Astrocyte of the spinal cord (primary cell): Measurements from ENCODE around the gene SAT2.
"Not testable (repeated sequence)": the region's sequence is repeated elsewhere in the genome, so short reads cannot be mapped to it uniquely, and the experiment has no call there.

Experiments used
- DNase-seq: peaks from one replicate; pipeline ENCODE4 v3.0.0; 2011; ENCODE audit warnings: low read depth, low spot score
- H3K4me3 ChIP-seq: 2 replicates; pipeline ENCODE4 v1.5.1; 2011; ENCODE audit warnings: low read depth, mild to moderate bottlenecking, low read length, moderate library complexity
- in situ Hi-C: cut with HindIII; loops from 2 replicates; pipeline ENCODE4 v1.10.0; 2017; ENCODE audit warnings: low sequenced_read_pairs
- TF ChIP-seq, protein P1 (sequence below): IDR thresholded peaks from 2 replicates; pipeline ENCODE4 v1.5.1; 2012; ENCODE audit warnings: low read depth, mild to moderate bottlenecking, low read length, inconsistent platforms

SAT2 gene

GRCh38 chr17:7613769-7614424 lies 13.7 kb downstream of the SAT2 start:
- in situ Hi-C loops: no loop called here
- TF ChIP-seq, protein P1, sequence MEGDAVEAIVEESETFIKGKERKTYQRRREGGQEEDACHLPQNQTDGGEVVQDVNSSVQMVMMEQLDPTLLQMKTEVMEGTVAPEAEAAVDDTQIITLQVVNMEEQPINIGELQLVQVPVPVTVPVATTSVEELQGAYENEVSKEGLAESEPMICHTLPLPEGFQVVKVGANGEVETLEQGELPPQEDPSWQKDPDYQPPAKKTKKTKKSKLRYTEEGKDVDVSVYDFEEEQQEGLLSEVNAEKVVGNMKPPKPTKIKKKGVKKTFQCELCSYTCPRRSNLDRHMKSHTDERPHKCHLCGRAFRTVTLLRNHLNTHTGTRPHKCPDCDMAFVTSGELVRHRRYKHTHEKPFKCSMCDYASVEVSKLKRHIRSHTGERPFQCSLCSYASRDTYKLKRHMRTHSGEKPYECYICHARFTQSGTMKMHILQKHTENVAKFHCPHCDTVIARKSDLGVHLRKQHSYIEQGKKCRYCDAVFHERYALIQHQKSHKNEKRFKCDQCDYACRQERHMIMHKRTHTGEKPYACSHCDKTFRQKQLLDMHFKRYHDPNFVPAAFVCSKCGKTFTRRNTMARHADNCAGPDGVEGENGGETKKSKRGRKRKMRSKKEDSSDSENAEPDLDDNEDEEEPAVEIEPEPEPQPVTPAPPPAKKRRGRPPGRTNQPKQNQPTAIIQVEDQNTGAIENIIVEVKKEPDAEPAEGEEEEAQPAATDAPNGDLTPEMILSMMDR: no peak
- DNase-seq: peak; percentile 27

GRCh38 chr17:7612294-7612640 lies 15.4 kb downstream of the SAT2 start:
- peak overlapping the region; percentile 0 for H3K4me3 ChIP-seq
- in situ Hi-C loops: no loop called here
- no peak for DNase-seq
- TF ChIP-seq, protein P1: no peak

More at GRCh38 chr17:7613769-7614424, 13.7 kb downstream of the SAT2 start:
- peak overlapping the region; percentile 89 for H3K4me3 ChIP-seq

DNA sequence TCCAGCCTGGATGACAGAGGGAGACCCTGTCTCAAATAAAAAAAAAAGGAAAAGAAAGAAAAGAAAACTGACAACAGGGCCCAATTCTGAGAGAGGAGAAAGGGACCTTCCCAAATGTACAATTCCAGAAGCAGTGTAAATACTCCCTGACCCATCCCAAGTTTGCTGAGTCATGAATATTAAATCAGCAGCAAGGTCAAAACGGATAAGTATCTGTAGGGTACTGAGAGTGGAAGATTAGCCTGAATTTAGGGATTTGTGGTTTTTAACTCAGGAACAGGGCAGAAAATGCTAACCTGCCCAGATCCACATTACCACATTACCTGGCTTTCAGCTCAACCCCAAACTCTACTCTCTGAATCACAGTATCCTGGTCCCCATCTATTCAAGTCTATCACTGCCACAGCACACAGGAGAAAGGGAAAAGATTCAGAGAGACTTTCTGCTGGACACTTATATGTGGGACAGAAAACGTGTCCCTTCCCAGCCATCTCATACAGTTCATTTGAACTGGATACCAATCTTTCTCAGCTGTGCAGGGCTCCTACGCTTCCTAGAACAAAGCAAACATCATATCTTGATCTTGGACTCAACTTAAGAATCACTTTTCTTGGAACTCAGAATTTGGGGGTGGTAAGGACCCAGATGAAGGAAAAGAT lies 15.9 kb downstream of the SAT2 start:
- TF ChIP-seq, protein P1: no peak
- H3K4me3 ChIP-seq: no peak overlapping the region
- DNase-seq: no peak
- in situ Hi-C loops: no loop called here

DNA sequence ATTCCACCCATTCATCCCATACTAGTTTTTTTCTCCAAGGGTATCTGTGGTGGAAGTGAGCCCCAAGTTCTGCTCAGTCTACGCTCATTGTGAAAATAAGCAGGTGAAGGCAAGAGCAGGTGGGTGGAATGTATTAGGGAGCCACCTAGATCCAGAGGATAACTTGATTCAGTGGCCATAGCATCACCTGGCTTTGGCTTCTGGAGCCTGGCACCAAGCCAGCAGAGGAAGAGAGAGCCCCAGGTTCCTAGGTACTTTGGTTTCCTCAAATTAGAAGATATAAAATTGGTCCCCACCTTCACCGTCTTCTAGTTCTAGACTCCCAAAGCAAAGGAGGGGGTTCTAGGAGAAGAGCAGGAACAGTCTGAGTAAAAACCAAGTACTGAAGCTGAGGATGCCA lies 17.0 kb downstream of the SAT2 start:
- H3K4me3 ChIP-seq: no peak overlapping the region
- in situ Hi-C loops: no loop called here
- DNase-seq: no peak
- TF ChIP-seq, protein P1: no peak

DNA sequence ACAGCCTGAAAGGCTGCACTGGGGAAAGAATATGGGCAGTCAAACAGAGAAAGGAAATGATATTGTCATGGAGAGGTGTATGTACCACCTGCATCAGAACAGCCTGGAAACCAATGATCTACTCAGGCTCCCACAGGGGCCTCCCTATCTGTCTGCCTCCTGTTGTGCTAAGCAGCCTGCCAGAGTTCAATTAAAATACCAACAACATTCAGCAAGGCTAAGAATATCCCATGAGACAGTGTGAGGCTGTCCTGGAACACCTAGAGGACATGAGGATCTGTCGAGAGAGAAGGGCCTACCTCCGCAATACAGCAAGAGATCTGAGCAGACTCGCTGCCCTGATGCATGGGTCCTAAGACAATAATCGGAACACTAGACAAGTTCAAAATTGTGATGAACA lies 21.3 kb downstream of the SAT2 start:
- in situ Hi-C loops: no loop called here

DNA sequence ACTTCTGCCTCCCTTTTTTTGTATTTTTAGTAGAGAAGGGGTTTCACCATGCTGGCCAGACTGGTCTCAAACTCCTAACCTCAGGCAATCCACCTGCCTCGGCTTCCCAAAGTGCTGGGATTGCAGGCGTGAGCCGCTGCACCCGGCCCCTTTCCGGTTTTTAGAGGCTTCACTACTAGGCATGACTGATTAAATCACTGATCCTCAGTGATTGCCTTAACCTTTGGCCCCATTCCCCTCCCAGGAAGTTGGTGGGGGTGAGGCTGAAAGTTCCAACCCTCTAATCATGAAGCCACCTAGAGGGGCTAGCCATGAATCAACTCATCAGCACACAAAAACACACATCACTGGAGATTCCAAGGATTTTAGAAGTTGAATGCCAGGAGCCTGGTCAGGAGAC lies 30.1 kb downstream of the SAT2 start:
- in situ Hi-C loops, DNase-seq, H3K4me3 ChIP-seq: not testable (repeated sequence)

More for the DNA sequence above, 21.3 kb downstream of the SAT2 start:
- no peak overlapping the region for H3K4me3 ChIP-seq
- no peak for DNase-seq
- TF ChIP-seq, protein P1: no peak

GRCh38 chr17:7593296-7593695 lies 34.3 kb downstream of the SAT2 start:
- in situ Hi-C loops: no loop called here
- DNase-seq: no peak
- TF ChIP-seq, protein P1: no peak
- H3K4me3 ChIP-seq: no peak overlapping the region
